SW 1271 (cell line): ENCODE measurements around the gene ZNF831.

Source experiments
- DNase-seq, 2 experiments: peaks; one replicate each; lab custom pipeline; 2025; lab: John Stamatoyannopoulos, UW

Gene ZNF831

DNA sequence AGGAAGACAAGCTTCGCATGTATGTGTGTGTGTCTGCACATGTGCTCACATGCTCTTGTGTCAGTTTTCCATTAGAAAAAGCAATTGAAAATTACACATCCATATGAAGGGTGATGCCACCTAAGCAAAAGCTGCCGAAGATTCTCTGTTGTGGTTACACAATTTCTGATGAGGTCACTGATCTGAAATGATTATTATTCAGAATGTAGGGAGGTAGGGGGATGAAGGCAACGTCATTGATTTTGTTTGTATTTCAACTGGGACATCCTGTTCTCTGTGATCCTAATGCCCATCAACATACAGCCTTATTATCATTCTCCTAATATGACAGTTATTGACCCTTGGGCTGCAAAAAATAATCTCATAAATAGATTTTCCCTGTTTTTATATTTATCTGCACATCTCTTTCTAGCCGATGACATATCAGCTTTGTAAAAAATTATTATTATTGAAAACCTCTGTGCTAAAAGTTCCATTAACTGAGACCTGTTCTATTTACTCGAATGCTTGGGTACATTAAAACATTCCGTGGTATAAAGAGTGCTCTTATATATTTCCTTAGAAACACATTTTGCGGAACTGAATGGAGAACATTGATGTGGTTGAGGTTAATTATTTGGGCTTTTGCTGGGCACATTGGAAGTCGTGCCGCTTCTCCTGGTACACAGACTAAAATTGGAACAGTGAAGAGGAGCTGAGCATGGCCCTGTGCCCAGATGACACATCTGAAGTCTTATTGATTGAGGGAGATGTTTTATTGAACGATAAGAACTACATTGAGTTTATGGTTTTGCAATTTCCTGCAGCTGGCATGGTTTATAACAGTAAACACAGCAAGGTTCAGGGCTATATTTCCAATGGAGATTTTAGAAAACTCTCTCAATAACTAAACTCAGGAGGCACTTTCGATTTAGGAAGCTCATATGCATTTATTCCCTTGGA is 51.3 kb downstream of the ZNF831 start:
- no peak for DNase-seq

DNA sequence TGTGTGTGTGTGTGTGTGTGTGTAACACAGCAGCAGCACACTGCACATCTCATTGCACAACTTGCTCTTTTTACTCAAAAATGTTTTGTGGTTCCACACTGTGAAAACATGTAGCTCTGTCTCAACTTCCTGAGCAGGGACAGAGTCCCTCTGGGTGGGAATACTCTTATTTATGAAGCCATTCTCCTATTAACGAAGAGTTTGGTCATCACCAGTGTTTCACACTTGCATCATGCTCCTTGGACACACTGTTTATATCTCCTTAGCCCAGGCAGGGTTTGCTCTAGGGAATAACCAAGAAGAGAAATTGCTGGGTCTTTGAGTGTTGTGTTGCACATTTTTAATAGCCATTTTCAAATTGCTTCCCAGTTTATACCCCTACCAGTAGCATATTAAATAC is 53.6 kb downstream of the ZNF831 start:
- no peak for DNase-seq

DNA sequence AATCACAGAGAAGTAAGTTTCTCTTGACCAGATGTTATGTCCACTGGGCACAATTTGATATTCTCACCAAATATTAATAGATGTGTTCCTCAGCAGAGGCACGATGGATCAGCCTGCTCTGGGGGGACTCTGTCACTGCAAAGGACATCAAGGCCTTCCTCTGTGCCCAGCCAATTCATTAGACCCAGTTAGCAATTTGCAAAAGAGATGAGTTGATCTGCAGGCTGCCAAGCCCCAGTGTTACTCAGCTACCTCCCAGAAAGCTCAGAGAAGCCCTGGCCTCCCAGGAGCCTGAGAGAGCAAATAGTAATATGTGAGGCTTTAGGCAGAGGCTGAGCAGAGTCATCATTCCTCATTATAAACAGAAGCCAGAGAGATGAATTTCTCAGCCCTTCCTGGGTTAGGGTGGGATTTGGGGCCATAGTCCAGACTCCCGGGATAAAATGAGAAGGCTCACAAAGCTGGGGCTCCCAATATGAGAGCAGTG is 54.2 kb downstream of the ZNF831 start:
- DNase-seq, result no peak

DNA sequence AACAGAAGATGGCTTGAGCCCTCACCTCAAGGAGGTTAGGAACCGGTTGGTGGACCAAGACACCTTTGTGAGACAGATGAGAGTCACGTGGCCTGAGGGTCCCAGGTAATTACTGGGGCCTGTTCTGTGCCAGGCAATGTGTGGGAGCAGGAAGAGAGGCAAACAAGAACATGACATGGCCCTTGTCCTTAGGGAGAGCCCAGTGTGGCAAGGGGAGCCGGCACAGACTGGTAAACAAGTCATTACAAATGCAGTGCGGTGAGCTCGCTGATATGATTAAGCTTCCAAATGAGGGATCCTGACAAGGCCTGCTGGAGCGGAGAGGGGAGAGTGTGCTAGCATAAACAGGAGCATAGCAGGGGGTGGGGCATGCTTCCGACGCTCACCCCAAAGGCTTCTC is 55.6 kb downstream of the ZNF831 start:
- DNase-seq, result no peak

DNA sequence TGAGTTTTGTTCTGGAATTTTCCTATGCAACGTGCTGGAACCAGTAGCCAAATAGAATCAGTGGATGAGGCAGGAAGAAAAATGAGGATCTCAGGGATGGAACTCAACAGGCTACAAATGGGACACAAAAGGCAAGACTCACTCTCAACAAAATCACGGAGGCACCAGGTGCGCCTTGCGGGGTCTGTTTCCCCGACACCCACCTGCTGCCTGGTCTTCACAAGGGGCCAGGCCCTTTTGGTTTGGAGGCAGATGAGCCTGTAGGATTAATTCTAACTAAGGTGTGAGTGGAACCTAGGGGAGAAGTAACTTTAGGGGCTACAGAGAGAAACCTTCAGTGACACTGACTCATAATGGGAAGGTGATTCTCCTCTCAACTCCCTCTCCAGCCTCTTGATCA is 56.5 kb downstream of the ZNF831 start:
- DNase-seq, result no peak

DNA sequence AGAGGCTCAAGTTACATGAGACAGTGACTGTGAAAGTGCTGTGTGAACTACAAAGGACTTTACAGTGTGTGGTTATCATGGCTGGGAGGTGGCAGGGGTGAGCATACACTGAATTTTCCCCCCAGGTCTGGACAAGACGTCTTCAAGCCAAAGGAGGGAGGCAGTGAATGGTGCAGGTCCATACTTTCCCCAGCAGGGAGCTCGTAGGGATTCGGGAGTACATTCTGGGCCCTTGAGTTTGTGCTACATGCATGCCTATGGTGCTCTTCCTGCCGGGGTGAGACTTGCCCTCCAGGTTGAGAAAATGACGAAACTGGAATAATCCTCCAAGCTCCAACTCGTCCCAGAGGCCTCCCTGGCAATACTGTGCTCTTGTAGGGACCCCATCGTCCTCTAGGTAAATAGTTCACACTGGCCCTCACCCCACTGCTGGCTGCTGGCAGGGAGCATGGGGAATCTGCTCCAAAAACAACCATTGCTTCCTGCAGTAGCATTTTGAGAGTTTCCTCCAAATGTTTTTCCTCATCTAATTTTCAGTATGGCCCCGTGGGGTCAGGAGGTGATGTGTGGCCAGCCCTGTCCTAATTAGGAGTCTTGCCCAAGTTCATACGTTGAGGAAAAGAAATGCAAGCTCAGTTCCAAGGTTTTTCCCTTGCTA is 57.6 kb downstream of the ZNF831 start:
- no peak for DNase-seq

DNA sequence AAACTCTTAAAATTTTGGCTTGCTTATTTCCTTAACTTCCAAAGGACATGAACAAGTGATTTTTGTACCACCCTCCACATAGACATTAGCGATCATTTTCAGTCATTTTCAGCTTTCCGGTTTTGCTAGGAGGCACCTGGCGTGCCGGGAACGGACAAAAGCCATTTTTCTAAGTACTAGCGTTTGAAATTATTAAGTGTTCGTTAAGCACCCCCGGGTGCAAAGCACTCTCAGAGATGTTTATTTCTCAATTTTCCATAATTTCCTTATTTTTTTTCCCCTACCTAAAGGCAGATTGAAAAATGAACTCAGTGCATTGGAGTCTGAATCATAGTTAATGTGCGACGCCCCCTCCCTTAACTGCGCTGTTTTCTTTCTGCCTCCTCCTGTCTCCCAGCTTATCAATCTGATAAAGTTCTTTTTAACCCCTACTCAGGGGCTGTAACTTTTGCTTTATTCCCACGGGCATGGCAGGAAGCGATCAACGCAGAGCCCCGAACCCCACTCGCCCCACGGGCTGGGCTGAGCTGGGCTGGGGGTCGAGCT is 58.2 kb downstream of the ZNF831 start:
- no peak for DNase-seq

DNA sequence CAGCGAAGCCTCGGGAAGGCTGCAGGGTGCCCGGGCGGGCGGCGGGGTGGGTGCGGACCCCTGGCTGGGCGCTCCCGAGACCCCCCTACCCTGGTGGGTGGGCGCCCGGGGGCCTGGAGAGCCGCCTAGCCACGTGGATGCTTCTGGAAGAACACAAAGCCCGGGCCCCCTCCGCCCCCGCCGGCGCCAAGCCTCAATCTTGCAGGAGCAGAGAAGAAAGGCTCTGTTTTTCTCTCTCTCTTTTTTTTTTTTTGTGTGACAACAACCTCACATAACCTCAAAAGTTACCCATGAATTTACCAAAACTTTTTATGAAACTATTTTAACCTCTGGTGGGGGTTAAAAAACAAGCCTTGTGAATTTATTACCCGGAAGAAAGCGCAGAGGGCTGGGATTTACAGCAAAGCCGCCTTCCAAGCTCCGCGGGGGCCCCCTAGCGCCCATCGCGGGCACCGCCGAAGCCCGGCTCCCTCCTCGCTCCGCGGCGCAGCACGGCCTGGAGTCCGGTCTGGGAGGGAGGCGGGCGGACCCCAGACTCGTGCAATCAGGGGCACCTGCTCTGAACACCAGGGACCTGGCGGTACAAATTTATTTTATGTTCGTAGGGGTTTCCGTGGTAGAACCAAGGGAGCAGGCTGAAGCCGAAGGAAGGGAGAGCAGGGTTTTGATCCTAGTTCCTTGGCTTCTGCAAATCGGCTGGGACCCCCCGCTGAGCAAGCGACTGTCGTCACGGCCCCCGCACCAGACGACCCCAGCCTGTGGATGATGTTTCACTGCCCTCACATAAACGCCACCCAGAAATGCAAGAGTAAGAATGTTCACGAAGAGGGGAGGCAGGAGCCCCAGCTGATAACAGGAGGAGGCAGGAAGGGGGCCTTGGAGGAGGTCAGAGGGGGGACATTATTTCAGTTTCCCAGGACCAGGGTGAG is 58.9 kb downstream of the ZNF831 start:
- DNase-seq, result peak in 1 of 2 experiments; percentile 65

DNA sequence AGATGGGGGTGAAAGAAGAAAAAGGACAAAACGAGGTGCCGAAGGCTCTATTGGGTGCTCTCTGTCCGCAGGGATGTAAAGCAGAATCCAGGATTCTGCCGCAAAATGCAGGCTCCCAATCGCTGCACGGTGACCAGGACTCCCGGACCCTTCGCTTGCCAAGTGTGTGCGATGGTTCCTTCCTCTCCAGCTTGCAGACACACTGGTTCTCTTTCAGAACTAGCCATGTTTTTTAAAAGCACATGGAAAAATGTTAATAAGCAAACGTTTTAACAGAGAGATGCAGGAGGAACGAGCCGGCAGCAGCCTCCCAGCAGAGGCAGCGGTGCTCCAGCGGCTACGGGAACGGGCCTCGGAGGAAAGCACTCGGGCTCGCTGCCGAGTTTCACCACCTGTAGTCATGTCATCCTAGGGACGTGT is 59.6 kb downstream of the ZNF831 start:
- DNase-seq, result no peak

DNA sequence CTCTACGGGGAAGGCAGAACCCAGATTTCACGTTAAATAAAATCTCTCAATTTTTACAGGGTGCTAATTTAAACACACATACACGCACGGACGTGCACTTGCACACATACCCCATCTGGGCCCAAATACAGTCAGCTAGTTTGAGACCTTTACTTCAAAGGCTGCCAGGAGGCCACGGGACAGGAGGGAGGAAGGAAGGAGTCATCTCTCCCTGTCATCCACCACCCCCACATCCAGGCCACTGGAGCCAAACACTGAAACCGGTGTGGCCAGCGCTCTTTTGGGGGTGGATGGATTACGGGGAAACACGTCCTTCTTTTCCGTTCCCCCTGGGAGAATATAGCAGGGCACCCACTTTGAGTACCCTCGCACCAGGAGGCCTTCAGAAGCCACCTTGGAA is 60.1 kb downstream of the ZNF831 start:
- DNase-seq, result no peak

DNA sequence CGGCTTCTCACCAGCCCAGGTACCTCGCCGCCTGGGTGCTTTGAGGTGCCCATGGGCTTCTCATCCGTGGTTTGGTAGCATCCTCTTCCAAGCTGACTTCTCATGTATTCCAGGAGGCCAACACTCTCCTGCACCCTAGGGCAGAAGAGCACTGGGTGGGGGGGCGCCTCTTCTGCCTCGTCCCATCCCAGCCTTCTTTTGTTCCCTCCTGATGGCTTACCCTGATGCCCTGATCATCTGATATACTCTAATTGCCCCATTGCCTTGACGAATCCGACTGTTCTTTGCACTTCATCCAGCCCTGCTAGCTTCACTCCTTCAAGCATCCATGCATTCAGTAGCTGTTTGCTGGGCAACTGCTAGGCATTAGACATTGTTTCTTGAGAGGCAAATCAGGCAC is 60.6 kb downstream of the ZNF831 start:
- DNase-seq, result no peak

DNA sequence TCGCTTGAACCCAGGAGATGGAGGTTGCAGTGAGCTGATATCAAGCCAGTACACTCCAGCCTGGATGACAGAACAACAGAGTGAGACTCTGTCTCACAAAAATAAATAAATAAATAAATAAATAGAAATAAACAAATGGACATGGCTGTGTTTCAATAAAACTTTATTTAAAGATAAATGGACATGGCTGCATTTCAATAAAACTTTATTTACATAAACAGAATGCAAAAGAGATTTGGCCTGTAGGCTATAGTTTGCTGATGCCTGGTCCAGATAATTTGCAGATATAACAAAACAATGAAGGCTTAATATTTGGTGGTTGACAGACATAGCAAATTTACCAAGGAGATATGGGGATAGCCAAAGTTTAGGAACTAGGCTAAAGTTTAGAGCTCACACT is 66.8 kb downstream of the ZNF831 start:
- no peak for DNase-seq

DNA sequence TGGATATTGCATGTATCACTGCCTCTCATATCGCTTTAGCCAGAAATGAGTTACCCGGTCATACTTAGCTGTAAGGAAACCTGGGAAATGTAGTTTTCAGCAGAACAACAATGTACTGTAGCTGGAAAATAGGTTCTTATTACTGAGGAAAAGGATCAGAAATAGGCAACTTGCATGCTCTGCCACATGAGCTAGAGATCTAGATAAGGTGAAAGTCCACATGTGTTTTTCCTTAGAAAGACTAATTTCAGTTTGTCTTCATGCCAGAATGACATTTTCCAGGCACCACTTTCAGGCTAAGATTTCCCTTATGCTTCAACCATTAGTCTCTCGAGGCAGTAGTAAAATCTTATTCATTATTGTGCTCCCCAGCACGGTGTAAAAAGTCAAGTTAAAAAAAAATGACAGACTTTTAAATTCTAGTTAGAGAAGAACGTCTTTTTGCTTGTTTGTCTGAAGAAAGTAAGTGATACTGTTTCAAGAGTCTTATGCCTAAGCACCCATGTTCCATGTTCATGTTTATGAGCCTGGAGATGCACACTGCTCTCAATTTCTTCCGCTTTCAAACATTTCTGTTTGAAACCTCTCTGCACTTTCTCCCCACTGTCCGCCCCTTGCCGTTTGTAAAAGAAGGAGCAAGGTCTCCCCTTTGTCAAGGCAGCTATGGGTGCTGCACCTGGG is 67.6 kb downstream of the ZNF831 start:
- DNase-seq, result no peak

DNA sequence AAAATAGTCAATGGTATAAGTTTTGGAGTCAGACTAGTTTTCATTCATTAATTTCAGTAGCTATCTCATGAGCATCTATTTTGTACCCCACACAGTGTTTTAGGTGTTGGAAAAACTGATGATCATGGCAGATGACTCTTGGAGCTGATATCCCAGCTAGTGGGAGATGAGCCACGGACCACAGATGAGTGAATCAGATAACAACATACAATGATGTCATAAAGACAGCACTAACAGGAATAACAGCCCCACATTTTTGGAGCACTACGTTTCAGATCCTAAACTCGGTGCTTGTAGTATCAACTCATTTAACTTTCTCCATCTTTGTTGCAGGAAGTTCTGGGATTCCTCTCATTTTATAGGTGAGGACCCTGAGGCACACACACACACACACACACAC is 69.0 kb downstream of the ZNF831 start:
- DNase-seq, result no peak

DNA sequence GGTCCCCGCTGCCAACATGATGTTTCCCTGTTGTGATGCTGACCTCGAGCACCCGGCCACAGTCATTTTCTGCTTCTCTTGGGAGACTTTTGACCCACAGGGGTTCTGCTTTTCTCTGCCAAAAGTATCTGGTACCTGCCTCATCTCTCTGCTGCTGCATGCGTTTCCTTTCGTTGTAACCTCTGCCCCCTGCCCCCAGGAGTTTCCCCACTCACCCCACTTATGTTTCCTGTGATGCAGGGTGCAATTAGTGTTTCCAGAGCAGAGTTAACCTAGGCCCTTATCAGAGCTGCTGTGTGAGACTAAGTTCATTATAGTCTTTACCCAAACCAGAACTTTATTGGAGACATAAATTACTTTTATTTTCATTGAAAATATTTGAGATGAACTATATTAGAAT is 71.6 kb downstream of the ZNF831 start:
- no peak for DNase-seq

DNA sequence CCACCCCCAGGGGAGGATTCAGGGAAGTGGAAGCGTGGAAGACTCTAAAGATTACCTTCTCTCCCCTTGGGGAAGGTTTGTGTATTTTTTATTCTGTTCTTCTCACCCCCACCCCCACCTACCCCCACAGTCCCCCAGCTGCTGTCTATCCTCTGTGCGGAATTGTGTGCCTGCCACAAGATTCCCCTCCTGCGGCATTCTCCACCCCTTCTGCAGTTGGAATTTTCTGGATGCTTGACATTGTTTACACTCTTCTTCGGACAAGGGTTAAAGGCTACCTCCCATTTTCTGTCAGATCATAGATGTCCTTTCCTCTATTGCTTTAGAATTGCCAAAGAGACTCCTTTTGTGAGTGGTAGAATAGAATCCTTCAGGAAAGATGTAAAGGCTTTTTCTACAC is 76.4 kb downstream of the ZNF831 start:
- no peak for DNase-seq

DNA sequence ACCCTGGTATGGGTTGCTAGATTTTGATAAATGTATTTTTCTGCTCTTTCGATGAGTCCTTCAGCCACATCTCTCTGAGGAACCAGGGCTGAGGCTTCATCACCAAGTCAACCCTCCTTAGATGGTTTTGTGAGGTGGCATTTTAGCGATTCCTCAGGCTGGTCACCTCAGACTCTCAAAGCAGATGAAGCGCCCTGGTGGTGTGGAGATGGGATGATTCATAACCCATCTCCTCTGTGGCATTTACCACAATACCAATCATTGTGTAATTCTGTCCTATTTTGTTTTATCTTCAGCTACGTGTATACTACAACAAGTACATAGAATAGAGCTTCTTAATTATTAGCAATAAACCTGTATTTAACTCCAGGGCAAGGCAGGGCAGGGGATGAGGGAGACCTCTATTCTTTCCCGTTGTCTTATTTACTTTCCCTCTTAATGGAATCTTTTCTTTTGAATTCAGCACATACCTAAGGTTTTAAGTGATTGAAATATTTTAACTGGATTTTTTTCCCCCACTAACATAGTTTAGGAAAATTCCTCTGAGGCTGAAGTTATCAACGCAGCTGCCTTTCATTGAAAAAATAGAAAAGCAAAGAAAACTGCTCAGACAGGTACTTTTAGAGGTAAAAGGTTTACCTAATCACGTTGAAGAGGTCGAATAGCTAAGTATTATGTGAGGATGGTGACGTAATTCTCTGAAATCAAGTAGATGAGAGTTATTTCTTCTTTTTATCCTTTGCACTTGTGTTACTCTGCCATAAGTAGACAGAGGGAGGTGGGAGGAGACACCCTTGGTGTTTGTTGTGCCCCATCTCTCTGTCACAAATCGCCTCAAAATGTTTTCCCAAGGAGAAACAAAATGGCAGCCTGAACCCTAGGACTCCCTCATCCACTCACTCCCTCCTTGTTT is 79.3 kb downstream of the ZNF831 start:
- DNase-seq, result no peak

DNA sequence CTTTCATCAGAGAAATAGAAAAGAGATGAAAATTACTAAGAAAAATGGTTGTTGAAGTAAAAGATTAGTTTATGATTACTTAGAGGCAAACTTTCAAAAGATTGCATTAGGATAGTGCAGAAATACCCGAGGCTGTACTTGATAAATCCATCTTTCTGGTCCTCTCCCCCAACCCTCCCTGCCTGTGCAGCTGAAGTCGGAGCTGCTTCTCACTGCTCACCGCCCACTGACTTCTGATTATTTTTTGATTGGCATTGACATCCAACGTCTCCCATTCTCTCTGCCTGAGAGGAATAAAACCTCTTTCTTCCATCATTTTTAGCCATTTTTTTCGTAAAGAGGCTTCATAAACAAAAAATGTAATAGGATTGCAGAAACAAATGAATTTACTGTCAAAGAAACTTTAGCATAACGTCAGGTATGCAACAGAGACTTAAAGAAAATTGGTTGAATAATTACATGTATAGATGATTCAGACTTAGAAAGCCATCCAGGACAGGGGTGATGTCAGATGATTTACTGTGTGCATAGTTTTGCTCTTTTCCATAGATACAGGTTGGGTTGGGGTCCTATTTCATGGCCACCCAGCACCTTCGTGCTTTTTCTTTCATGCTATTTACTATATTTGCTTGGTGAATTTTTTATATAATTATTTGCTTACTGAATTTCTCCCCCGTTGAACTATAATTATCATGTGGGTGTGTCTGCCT is 83.2 kb downstream of the ZNF831 start:
- DNase-seq, result no peak
